H9 (cell line): ENCODE data around the gene ZNF346. TPM values are rescaled to one million over a fixed set of nuclear protein-coding genes. Genes with fewer than 3 reads are reported as not detected.

Experiments
- DNase-seq: peaks from one replicate; pipeline ENCODE4 v3.0.0-alpha.2; 2017
- H2AFZ ChIP-seq: one replicate; pipeline ENCODE4 v1.6.1; 2013; ENCODE audit warnings: mild to moderate bottlenecking, low read length, control low read depth, moderate library complexity
- H2AK5ac ChIP-seq: 2 replicates; pipeline ENCODE4 v1.6.1; 2013; ENCODE audit warnings: low read length, control low read depth, mixed read lengths; ENCODE audit not compliant: insufficient read length
- H2BK120ac ChIP-seq: one replicate; pipeline ENCODE4 v1.6.1; 2013; ENCODE audit warnings: low read depth, mild to moderate bottlenecking, low read length, control low read depth, inconsistent platforms; ENCODE audit not compliant: poor library complexity, severe bottlenecking
- H2BK12ac ChIP-seq: 2 replicates; pipeline ENCODE4 v1.6.1; 2013; ENCODE audit warnings: low read length, control low read depth, mixed read lengths, low read depth; ENCODE audit not compliant: insufficient read length
- H2BK15ac ChIP-seq: 2 replicates; pipeline ENCODE4 v1.6.1; 2013; ENCODE audit warnings: low read depth, low read length, control low read depth
- H2BK20ac ChIP-seq: one replicate; pipeline ENCODE4 v1.6.1; 2013; ENCODE audit warnings: low read depth, mild to moderate bottlenecking, low read length, control low read depth, inconsistent platforms; ENCODE audit not compliant: poor library complexity, severe bottlenecking
- H2BK5ac ChIP-seq: 2 replicates; pipeline ENCODE4 v1.6.1; 2013; ENCODE audit warnings: low read length, control low read depth, mixed read lengths; ENCODE audit not compliant: insufficient read length
- H3K14ac ChIP-seq: 2 replicates; pipeline ENCODE4 v1.6.1; 2013; ENCODE audit warnings: low read length, control low read depth; ENCODE audit not compliant: insufficient read depth
- H3K18ac ChIP-seq: 2 replicates; pipeline ENCODE4 v1.6.1; 2013; ENCODE audit warnings: low read depth, mild to moderate bottlenecking, mixed read lengths, low read length, control low read depth; ENCODE audit not compliant: insufficient read length
- H3K23ac ChIP-seq: 2 replicates; pipeline ENCODE4 v1.6.1; 2013; ENCODE audit warnings: low read length, control low read depth, mixed read lengths, low read depth; ENCODE audit not compliant: insufficient read length
- H3K23me2 ChIP-seq: 2 replicates; pipeline ENCODE4 v1.6.1; 2013; ENCODE audit warnings: low read depth, mild to moderate bottlenecking, mixed read lengths, low read length, control low read depth; ENCODE audit not compliant: insufficient read length, poor library complexity, severe bottlenecking
- H3K27ac ChIP-seq: 2 replicates; pipeline ENCODE4 v1.5.1; 2013; ENCODE audit warnings: low read length, control low read depth, mixed read lengths, low read depth; ENCODE audit not compliant: insufficient read length
- H3K27me3 ChIP-seq: 2 replicates; pipeline ENCODE4 v1.6.1; 2013; ENCODE audit warnings: low read length, control low read depth, inconsistent platforms; ENCODE audit not compliant: insufficient read depth
- H3K4ac ChIP-seq: 2 replicates; pipeline ENCODE4 v1.6.1; 2013; ENCODE audit warnings: low read depth, mild to moderate bottlenecking, control low read depth, inconsistent platforms, low read length, moderate library complexity
- H3K4me1 ChIP-seq: 2 replicates; pipeline ENCODE4 v1.6.1; 2013; ENCODE audit warnings: low read length, control low read depth, inconsistent platforms; ENCODE audit not compliant: insufficient read depth
- H3K4me2 ChIP-seq: 2 replicates; pipeline ENCODE4 v1.6.1; 2013; ENCODE audit warnings: low read length, control low read depth, mixed read lengths; ENCODE audit not compliant: insufficient read length, insufficient read depth
- H3K56ac ChIP-seq: 2 replicates; pipeline ENCODE4 v1.6.1; 2013; ENCODE audit warnings: low read depth, mild to moderate bottlenecking, mixed read lengths, low read length, control low read depth; ENCODE audit not compliant: insufficient read length
- H3K79me1 ChIP-seq: 2 replicates; pipeline ENCODE4 v1.6.1; 2013; ENCODE audit warnings: low read depth, mild to moderate bottlenecking, moderate library complexity, low read length, control low read depth, inconsistent platforms; ENCODE audit not compliant: insufficient read depth, poor library complexity, severe bottlenecking
- H3K79me2 ChIP-seq: 2 replicates; pipeline ENCODE4 v1.6.1; 2013; ENCODE audit warnings: low read length, control low read depth, inconsistent platforms; ENCODE audit not compliant: insufficient read depth
- H3K9ac ChIP-seq: 2 replicates; pipeline ENCODE4 v1.6.1; 2013; ENCODE audit warnings: low read length, control low read depth, mixed read lengths; ENCODE audit not compliant: insufficient read length; ENCODE audit errors: extremely low read depth
- H3K9me3 ChIP-seq: one replicate; pipeline ENCODE4 v1.6.1; 2013; ENCODE audit warnings: low read depth, low read length, inconsistent platforms; ENCODE audit not compliant: control insufficient read depth
- H3T11ph ChIP-seq: one replicate; pipeline ENCODE4 v1.6.1; 2013; ENCODE audit warnings: mild to moderate bottlenecking, low read length, control low read depth, inconsistent platforms
- H4K20me1 ChIP-seq: one replicate; pipeline ENCODE4 v1.6.1; 2013; ENCODE audit not compliant: control insufficient read depth, insufficient read length, insufficient read depth
- H4K5ac ChIP-seq: 2 replicates; pipeline ENCODE4 v1.6.1; 2013; ENCODE audit warnings: low read depth, mild to moderate bottlenecking, mixed read lengths, low read length, control low read depth; ENCODE audit not compliant: insufficient read length
- H4K8ac ChIP-seq: replicated peaks from 2 replicates; pipeline ENCODE4 v1.6.1; 2013; ENCODE audit warnings: low read length, control low read depth, mixed read lengths, low read depth; ENCODE audit not compliant: insufficient read length
- H4K91ac ChIP-seq: 2 replicates; pipeline ENCODE4 v1.6.1; 2013; ENCODE audit warnings: low read depth, mild to moderate bottlenecking, moderate library complexity, mixed read lengths, low read length, control low read depth; ENCODE audit not compliant: insufficient read length
- H3K27ac Mint-ChIP-seq, 3 experiments: 2 replicates in 2 of 3; 3 replicates in 1 of 3; pipeline ENCODE4 v1.8.0; 2020 to 2021; ENCODE audit warnings: mixed read lengths in 3 of 3, mild to moderate bottlenecking in 1 of 3, moderate library complexity in 1 of 3
- H3K27me3 Mint-ChIP-seq: 2 replicates; pipeline ENCODE4 v1.8.0; 2021; ENCODE audit warnings: low read depth, mild to moderate bottlenecking, moderate library complexity, mixed read lengths
- H3K36me3 Mint-ChIP-seq, 3 experiments: 2 replicates in 2 of 3; 3 replicates in 1 of 3; pipeline ENCODE4 v1.8.0; 2020 to 2021; ENCODE audit warnings: low read depth in 3 of 3, mixed read lengths in 3 of 3; ENCODE audit not compliant: insufficient read depth in 1 of 3
- H3K4me1 Mint-ChIP-seq, 2 experiments: 2 replicates each; pipeline ENCODE4 v1.8.0; 2020; ENCODE audit warnings: mixed read lengths in 2 of 2
- H3K4me3 Mint-ChIP-seq, 2 experiments: 2 replicates in 1 of 2; 3 replicates in 1 of 2; pipeline ENCODE4 v1.8.0; 2020 to 2021; ENCODE audit warnings: mild to moderate bottlenecking in 2 of 2, mixed read lengths in 2 of 2, moderate library complexity in 1 of 2
- H3K9me3 Mint-ChIP-seq, 2 experiments: 2 replicates in 1 of 2; 3 replicates in 1 of 2; pipeline ENCODE4 v1.8.0; 2020; ENCODE audit warnings: mild to moderate bottlenecking in 2 of 2, mixed read lengths in 2 of 2, moderate library complexity in 1 of 2
- CTCF ChIP-seq: fragments of 200-600 bp; sonication (generic); conservative IDR thresholded peaks from 3 replicates; pipeline ENCODE4 v1.8.0; 2021; ENCODE audit warnings: antibody characterized with exemption, mild to moderate bottlenecking
- WGBS: extraction: QIAGEN DNeasy Blood & Tissue Kit; methylation state at CpG from one replicate; pipeline ENCODE4 v1.1.7; 2013; ENCODE audit warnings: missing lambda C conversion rate, low lambda C conversion rate, mixed read lengths; ENCODE audit not compliant: insufficient read length; ENCODE audit errors: extremely low coverage; 5-methylcytosine and 5-hydroxymethylcytosine counted together
- total RNA-seq: library from RNA; stranded (reverse); gene quantifications from 2 replicates; pipeline ENCODE4 v1.2.1, GENCODE V29; 2021

ZNF346 gene
- total RNA-seq, 1 experiment from 2014 or later = 22.7 TPM

GRCh38 chr5:177023303-177023664 lies 788 bp downstream of the ZNF346 start:
- Histone ChIP-seq H3K27me3 (no peaks in the 10 kb centered on the region), H3K14ac (peak overlapping the region; percentile 44; the same call in 1 of the 2 replicates), H4K20me1 (no peaks in the 10 kb centered on the region), H2AFZ (no peak overlapping the region), H2BK12ac (no peak overlapping the region), H2BK20ac (no peak overlapping the region), H3K27ac (no peak overlapping the region), H3T11ph (no peak overlapping the region), H4K8ac (no peak overlapping the region), H3K4me2 (peak overlapping the region; percentile 78), H3K79me2 (no peaks in the 10 kb centered on the region), H2AK5ac (no peak overlapping the region), H3K23me2 (peaks cover 12% of the 10 kb centered on the region), H2BK5ac (no peak overlapping the region), H3K4me1 (no peaks in the 10 kb centered on the region), H4K5ac (no peak overlapping the region), H4K91ac (no peak overlapping the region), H3K9ac (peak overlapping the region; percentile 71), H3K4ac (no peak overlapping the region), H3K79me1 (no peaks in the 10 kb centered on the region), H3K18ac (no peak overlapping the region), H3K9me3 (no peaks in the 10 kb centered on the region), H2BK15ac (no peak overlapping the region), H2BK120ac (no peak overlapping the region), H3K23ac (no peak overlapping the region), H3K56ac (no peak overlapping the region)
- peaks cover 6 to 31% (median 29%) of the 10 kb centered on the region in 3 experiments; a peak in 6 of 7 replicates for H3K36me3 Mint-ChIP-seq
- no peak for TF ChIP-seq CTCF
- H3K4me3 Mint-ChIP-seq = peak overlapping the region; percentile 94 to 96
- DNase-seq = no peak
- H3K27ac Mint-ChIP-seq = peak overlapping the region; percentile 81 to 99 (median 93); a peak in 6 of 7 replicates
- H3K27me3 Mint-ChIP-seq = no peaks in the 10 kb centered on the region
- no CpG with 5 or more reads among the region's 6 CpGs for WGBS
- peaks cover 13 to 18% of the 10 kb centered on the region in 2 experiments for H3K4me1 Mint-ChIP-seq
- H3K9me3 Mint-ChIP-seq = no peaks in the 10 kb centered on the region
